Mesendoderm (in vitro differentiated cells): ENCODE data around the gene DNAH8.

Experiments used
- DNase-seq: peaks from one replicate; pipeline ENCODE4 v3.0.0; 2013
- H2AK5ac ChIP-seq: 2 replicates; pipeline ENCODE4 v1.6.1; 2013; ENCODE audit warnings: low read length, inconsistent platforms
- H2BK120ac ChIP-seq: 2 replicates; pipeline ENCODE4 v1.6.1; 2013; ENCODE audit warnings: low read depth, mild to moderate bottlenecking, low read length, moderate library complexity, mixed read lengths
- H2BK15ac ChIP-seq: replicated peaks from 2 replicates; pipeline ENCODE4 v1.6.1; 2013; ENCODE audit warnings: low read depth, mild to moderate bottlenecking, moderate library complexity
- H2BK5ac ChIP-seq: 2 replicates; pipeline ENCODE4 v1.6.1; 2013; ENCODE audit warnings: low read length, inconsistent platforms
- H3K18ac ChIP-seq: 2 replicates; pipeline ENCODE4 v1.6.1; 2013; ENCODE audit warnings: mild to moderate bottlenecking, low read length, mixed read lengths
- H3K23ac ChIP-seq: one replicate; pipeline ENCODE4 v1.6.1; 2013; ENCODE audit warnings: low read length
- H3K27ac ChIP-seq: 2 replicates; pipeline ENCODE4 v1.5.1; 2013; ENCODE audit warnings: low read depth, mild to moderate bottlenecking, inconsistent platforms, low read length, moderate library complexity
- H3K27me3 ChIP-seq: 2 replicates; pipeline ENCODE4 v1.6.1; 2013; ENCODE audit warnings: low read length, control low read depth, mild to moderate bottlenecking, inconsistent platforms; ENCODE audit not compliant: insufficient read depth, poor library complexity
- H3K36me3 ChIP-seq: 2 replicates; pipeline ENCODE4 v1.6.1; 2013; ENCODE audit warnings: low read length, inconsistent platforms; ENCODE audit not compliant: control insufficient read depth, insufficient read depth
- H3K4ac ChIP-seq: one replicate; pipeline ENCODE4 v1.6.1; 2013; ENCODE audit warnings: low read depth, mild to moderate bottlenecking, low read length, moderate library complexity
- H3K4me1 ChIP-seq: 2 replicates; pipeline ENCODE4 v1.6.1; 2013; ENCODE audit warnings: low read depth, low read length, inconsistent platforms; ENCODE audit not compliant: control insufficient read depth
- H3K4me2 ChIP-seq: 2 replicates; pipeline ENCODE4 v1.6.1; 2013; ENCODE audit warnings: low read length
- H3K4me3 ChIP-seq: 2 replicates; pipeline ENCODE4 v1.5.1; 2013; ENCODE audit warnings: mild to moderate bottlenecking, low read length
- H3K56ac ChIP-seq: one replicate; pipeline ENCODE4 v1.6.1; 2013; ENCODE audit warnings: low read length
- H3K79me1 ChIP-seq: 2 replicates; pipeline ENCODE4 v1.6.1; 2013; ENCODE audit warnings: low read length, inconsistent platforms
- H3K79me2 ChIP-seq: 2 replicates; pipeline ENCODE4 v1.6.1; 2013; ENCODE audit warnings: mild to moderate bottlenecking, low read length; ENCODE audit not compliant: control insufficient read depth, insufficient read depth
- H3K9ac ChIP-seq: 2 replicates; pipeline ENCODE4 v1.6.1; 2013; ENCODE audit warnings: low read length, inconsistent platforms
- H4K5ac ChIP-seq: one replicate; pipeline ENCODE4 v1.6.1; 2013; ENCODE audit warnings: low read length
- H4K8ac ChIP-seq: one replicate; pipeline ENCODE4 v1.6.1; 2013; ENCODE audit warnings: low read depth, mild to moderate bottlenecking, control low read depth, low read length, moderate library complexity
- WGBS: extraction: QIAGEN DNeasy Blood & Tissue Kit; methylation state at CpG from one replicate; pipeline ENCODE4 v1.1.7; 2013; ENCODE audit warnings: low lambda C conversion rate, missing lambda C conversion rate; ENCODE audit not compliant: insufficient coverage; ENCODE audit errors: extremely low coverage; 5-methylcytosine and 5-hydroxymethylcytosine counted together

Gene DNAH8

GRCh38 chr6:39065561-39065960 is 350.4 kb downstream of the DNAH8 start:
- no peak overlapping the region for H3K4me3 ChIP-seq
- no peak overlapping the region for H3K9ac ChIP-seq
- no peak overlapping the region for H3K56ac ChIP-seq
- no peaks in the 10 kb centered on the region for H3K36me3 ChIP-seq
- no peaks in the 10 kb centered on the region for H3K79me1 ChIP-seq
- H3K4ac ChIP-seq: no peak overlapping the region
- H2BK15ac ChIP-seq: no peak overlapping the region
- no peak for DNase-seq
- no peak overlapping the region for H3K18ac ChIP-seq
- no peaks in the 10 kb centered on the region for H3K79me2 ChIP-seq
- no peak overlapping the region for H2BK120ac ChIP-seq
- H3K4me1 ChIP-seq: no peaks in the 10 kb centered on the region
- no peak overlapping the region for H3K27ac ChIP-seq
- H3K27me3 ChIP-seq: no peaks in the 10 kb centered on the region
- H3K23ac ChIP-seq: no peak overlapping the region
- no peak overlapping the region for H3K4me2 ChIP-seq
- no peak overlapping the region for H4K5ac ChIP-seq
- H2AK5ac ChIP-seq: no peak overlapping the region
- no peak overlapping the region for H2BK5ac ChIP-seq
- H4K8ac ChIP-seq: no peak overlapping the region
- no CpG with 5 or more reads among the region's 8 CpGs for WGBS

- H4K8ac ChIP-seq: no peak overlapping the region
- no peak overlapping the region for H3K23ac ChIP-seq
- no peak overlapping the region for H3K56ac ChIP-seq
- no peaks in the 10 kb centered on the region for H3K79me1 ChIP-seq
- H3K27ac ChIP-seq: no peak overlapping the region
- H2BK15ac ChIP-seq: no peak overlapping the region
- H4K5ac ChIP-seq: no peak overlapping the region
- H3K79me2 ChIP-seq: no peaks in the 10 kb centered on the region
- no peak overlapping the region for H3K9ac ChIP-seq
- H3K4ac ChIP-seq: no peak overlapping the region
- no peak overlapping the region for H2BK5ac ChIP-seq
- H3K4me1 ChIP-seq: no peaks in the 10 kb centered on the region
- H3K27me3 ChIP-seq: no peaks in the 10 kb centered on the region
- no peaks in the 10 kb centered on the region for H3K36me3 ChIP-seq
- WGBS: no CpG with 5 or more reads among the region's 7 CpGs
- DNase-seq: no peak
- H3K4me3 ChIP-seq: no peak overlapping the region
- H3K4me2 ChIP-seq: no peak overlapping the region
- H2BK120ac ChIP-seq: no peak overlapping the region
- H2AK5ac ChIP-seq: no peak overlapping the region
- no peak overlapping the region for H3K18ac ChIP-seq
Measured at GRCh38 chr6:39068391-39068790, 353.3 kb downstream of the DNAH8 start.

GRCh38 chr6:39072830-39073229 is 357.7 kb downstream of the DNAH8 start:
- Histone ChIP-seq H3K56ac (no peak overlapping the region), H2BK120ac (no peak overlapping the region), H3K9ac (no peak overlapping the region), H3K27me3 (no peaks in the 10 kb centered on the region), H2BK15ac (no peak overlapping the region), H3K79me2 (no peaks in the 10 kb centered on the region), H3K18ac (no peak overlapping the region), H3K27ac (no peak overlapping the region), H4K8ac (no peak overlapping the region), H3K4ac (no peak overlapping the region), H2BK5ac (no peak overlapping the region), H3K79me1 (no peaks in the 10 kb centered on the region), H3K4me1 (no peaks in the 10 kb centered on the region), H4K5ac (no peak overlapping the region), H3K36me3 (no peaks in the 10 kb centered on the region), H3K23ac (no peak overlapping the region), H2AK5ac (no peak overlapping the region), H3K4me3 (no peak overlapping the region), H3K4me2 (no peak overlapping the region)
- WGBS: no CpG with 5 or more reads among the region's 9 CpGs
- no peak for DNase-seq

DNA sequence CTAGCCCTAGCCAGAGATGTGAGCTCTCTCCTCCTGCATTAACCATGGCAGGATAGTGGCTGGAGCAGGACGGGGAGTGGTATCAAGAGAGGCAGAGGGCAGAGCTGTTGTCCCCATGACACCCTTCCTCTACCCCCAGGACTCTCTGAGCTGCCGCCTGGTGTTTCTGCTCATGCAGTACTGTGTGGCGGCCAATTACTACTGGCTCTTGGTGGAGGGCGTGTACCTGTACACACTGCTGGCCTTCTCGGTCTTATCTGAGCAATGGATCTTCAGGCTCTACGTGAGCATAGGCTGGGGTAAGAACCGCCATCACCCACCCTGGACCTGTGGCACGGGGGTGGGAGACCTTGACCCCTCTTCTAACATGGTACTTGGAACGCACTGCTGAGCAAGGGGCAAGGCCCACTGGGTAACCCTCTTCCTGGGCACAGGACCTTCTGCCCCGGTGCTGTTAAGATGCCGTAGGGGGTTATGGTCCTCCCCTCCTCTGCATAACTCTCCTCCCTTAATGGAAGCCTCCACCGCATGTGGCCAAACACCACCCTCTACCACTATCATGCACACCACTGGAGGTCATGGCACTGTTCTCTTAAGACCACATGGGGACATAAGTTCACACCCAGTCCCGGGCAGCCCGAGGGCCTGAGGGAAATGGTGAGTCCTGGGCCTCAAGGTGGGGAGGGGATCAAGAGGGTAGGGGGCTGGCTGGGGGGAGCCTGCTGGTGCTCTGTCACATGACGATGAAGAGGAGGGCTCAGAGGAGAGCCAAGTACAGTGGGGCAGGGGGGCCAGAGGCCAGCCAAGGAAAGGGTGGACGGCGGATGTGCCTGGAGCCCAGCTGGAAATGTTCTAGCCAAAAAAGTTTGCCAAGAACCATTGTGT is 358.6 kb downstream of the DNAH8 start:
- no CpG with 5 or more reads among the region's 17 CpGs for WGBS
- no peaks in the 10 kb centered on the region for H3K4me1 ChIP-seq
- no peaks in the 10 kb centered on the region for H3K79me1 ChIP-seq
- DNase-seq: no peak
- H3K23ac ChIP-seq: no peak overlapping the region
- no peaks in the 10 kb centered on the region for H3K36me3 ChIP-seq
- no peak overlapping the region for H2BK15ac ChIP-seq
- H3K4me3 ChIP-seq: no peak overlapping the region
- H3K9ac ChIP-seq: no peak overlapping the region
- no peak overlapping the region for H3K4me2 ChIP-seq
- H4K8ac ChIP-seq: no peak overlapping the region
- no peak overlapping the region for H3K27ac ChIP-seq
- H2BK5ac ChIP-seq: no peak overlapping the region
- H3K56ac ChIP-seq: no peak overlapping the region
- H3K27me3 ChIP-seq: no peaks in the 10 kb centered on the region
- H4K5ac ChIP-seq: no peak overlapping the region
- no peak overlapping the region for H2AK5ac ChIP-seq
- no peaks in the 10 kb centered on the region for H3K79me2 ChIP-seq
- H2BK120ac ChIP-seq: no peak overlapping the region
- H3K18ac ChIP-seq: no peak overlapping the region
- no peak overlapping the region for H3K4ac ChIP-seq

DNA sequence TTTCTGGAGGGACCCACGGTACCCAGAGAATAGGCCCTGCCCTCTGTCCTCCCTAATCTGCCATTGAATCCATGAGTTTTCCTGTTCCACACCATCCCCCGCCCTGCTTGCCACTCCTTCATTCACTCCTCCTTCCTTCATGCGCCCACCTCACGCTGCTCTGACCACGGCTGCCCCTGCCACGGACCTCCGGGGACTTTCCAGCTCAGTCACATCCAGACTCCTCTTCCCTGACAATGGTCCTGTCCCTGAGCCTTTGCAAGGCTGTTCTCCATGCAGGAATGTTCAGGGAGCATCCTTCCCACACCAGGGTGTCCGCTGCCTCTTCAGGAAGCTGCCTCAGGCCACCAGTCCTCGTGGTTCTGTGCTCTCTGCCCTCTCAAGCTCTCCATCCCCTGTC is 359.4 kb downstream of the DNAH8 start:
- Histone ChIP-seq H3K18ac (no peak overlapping the region), H3K79me2 (no peaks in the 10 kb centered on the region), H4K8ac (no peak overlapping the region), H2BK5ac (no peak overlapping the region), H3K27ac (no peak overlapping the region), H3K23ac (no peak overlapping the region), H4K5ac (no peak overlapping the region), H2BK120ac (no peak overlapping the region), H3K36me3 (no peaks in the 10 kb centered on the region), H3K27me3 (no peaks in the 10 kb centered on the region), H3K56ac (no peak overlapping the region), H3K4ac (no peak overlapping the region), H3K79me1 (no peaks in the 10 kb centered on the region), H3K4me2 (no peak overlapping the region), H2BK15ac (no peak overlapping the region), H3K9ac (no peak overlapping the region), H3K4me3 (no peak overlapping the region), H2AK5ac (no peak overlapping the region), H3K4me1 (no peaks in the 10 kb centered on the region)
- DNase-seq: peak; percentile 45
- WGBS: no CpG with 5 or more reads among the region's 9 CpGs
